ENCODE data around the gene MACF1. TPM values are rescaled to one million over a fixed set of nuclear protein-coding genes. Genes with fewer than 3 reads are reported as not detected.

Gene MACF1
- total RNA-seq, 1 experiment from 2014 or later, result 265 TPM

GRCh38 chr1:39370602-39371001, 166.1 kb downstream of the MACF1 start:
- no peak for TF ChIP-seq CTCF (conservative IDR thresholded peaks at IDR 0.05; ENCODE audit: low read depth, low read length)
- TF ChIP-seq EZH2 (IDR thresholded peaks at IDR 0.05; ENCODE audit: borderline replicate concordance, low read depth, low read length, poor library complexity, severe bottlenecking), result no peak
- no peaks in the 10 kb centered on the region for H3K27me3 ChIP-seq (replicated peaks; ENCODE audit: insufficient read depth, low read depth, low read length, poor library complexity)
- no peak for DNase-seq (ENCODE audit: low spot score)
- no peaks in the 10 kb centered on the region for H3K4me1 ChIP-seq (ENCODE audit: insufficient read depth, low read length, poor library complexity, severe bottlenecking)
- intact Hi-C loops (cut with micrococcal nuclease; ENCODE audit: unreplicated experiment), result no loop called here
- ChIA-PET POLR2A (ENCODE audit: low non-redundant PET) (no interaction called here), CTCF (interaction anchor here (1.0 kb wide), 1 partner anchor 41 kb away, joined by 5 read pairs; no protein-coding TSS in a partner anchor)
- no TSS peak for BruUV-seq (replicated peaks)
- H3K9me3 ChIP-seq (ENCODE audit: low read depth, low read length, poor library complexity, severe bottlenecking), result no peaks in the 10 kb centered on the region
- H3K4me3 ChIP-seq (ENCODE audit: low read depth, low read length, poor library complexity, severe bottlenecking), result no peak overlapping the region
- peaks cover 13% of the 10 kb centered on the region for H3K36me3 ChIP-seq (ENCODE audit: insufficient read depth, low read length, poor library complexity, severe bottlenecking)
- H3K27ac ChIP-seq (ENCODE audit: low read depth, low read length, poor library complexity, severe bottlenecking), result no peak overlapping the region

- Histone ChIP-seq H3K27me3 (replicated peaks; ENCODE audit: insufficient read depth, low read depth, low read length, poor library complexity) (no peaks in the 10 kb centered on the region), H3K9me3 (ENCODE audit: low read depth, low read length, poor library complexity, severe bottlenecking) (no peaks in the 10 kb centered on the region), H3K4me1 (ENCODE audit: insufficient read depth, low read length, poor library complexity, severe bottlenecking) (no peaks in the 10 kb centered on the region), H3K36me3 (ENCODE audit: insufficient read depth, low read length, poor library complexity, severe bottlenecking) (peaks cover 13% of the 10 kb centered on the region), H3K27ac (ENCODE audit: low read depth, low read length, poor library complexity, severe bottlenecking) (no peak overlapping the region), H3K4me3 (ENCODE audit: low read depth, low read length, poor library complexity, severe bottlenecking) (no peak overlapping the region)
- TF ChIP-seq CTCF (conservative IDR thresholded peaks at IDR 0.05; ENCODE audit: low read depth, low read length) (no peak), EZH2 (IDR thresholded peaks at IDR 0.05; ENCODE audit: borderline replicate concordance, low read depth, low read length, poor library complexity, severe bottlenecking) (no peak)
- BruUV-seq (replicated peaks), result no TSS peak
- ChIA-PET POLR2A (ENCODE audit: low non-redundant PET) (no interaction called here), CTCF (no interaction called here)
- intact Hi-C loops (cut with micrococcal nuclease; ENCODE audit: unreplicated experiment), result no loop called here
- no peak for DNase-seq (ENCODE audit: low spot score)
Observed at GRCh38 chr1:39372105-39372504, 167.6 kb downstream of the MACF1 start.

- no peaks in the 10 kb centered on the region for H3K4me1 ChIP-seq (ENCODE audit: insufficient read depth, low read length, poor library complexity, severe bottlenecking)
- H3K27ac ChIP-seq (ENCODE audit: low read depth, low read length, poor library complexity, severe bottlenecking), result no peak overlapping the region
- intact Hi-C loops (cut with micrococcal nuclease; ENCODE audit: unreplicated experiment), result no loop called here
- ChIA-PET POLR2A (ENCODE audit: low non-redundant PET) (no interaction called here), CTCF (interaction anchor here (0.6 kb wide), 1 partner anchor 34 kb away, joined by 3 read pairs; no protein-coding TSS in a partner anchor)
- H3K4me3 ChIP-seq (ENCODE audit: low read depth, low read length, poor library complexity, severe bottlenecking), result no peak overlapping the region
- no peaks in the 10 kb centered on the region for H3K9me3 ChIP-seq (ENCODE audit: low read depth, low read length, poor library complexity, severe bottlenecking)
- TF ChIP-seq EZH2 (IDR thresholded peaks at IDR 0.05; ENCODE audit: borderline replicate concordance, low read depth, low read length, poor library complexity, severe bottlenecking) (no peak), CTCF (conservative IDR thresholded peaks at IDR 0.05; ENCODE audit: low read depth, low read length) (no peak)
- DNase-seq (ENCODE audit: low spot score), result no peak
- H3K27me3 ChIP-seq (replicated peaks; ENCODE audit: insufficient read depth, low read depth, low read length, poor library complexity), result no peaks in the 10 kb centered on the region
- no TSS peak for BruUV-seq (replicated peaks)
- peaks cover 25% of the 10 kb centered on the region for H3K36me3 ChIP-seq (ENCODE audit: insufficient read depth, low read length, poor library complexity, severe bottlenecking)
Observed at GRCh38 chr1:39376656-39377055, 172.2 kb downstream of the MACF1 start.

All from A673 (cell line).